ENCODE results near the gene PPP1R13B.

GRCh38 chr14:103702497-103703432, 144.6 kb downstream of the PPP1R13B start:
- TF ChIP-seq, protein P1, sequence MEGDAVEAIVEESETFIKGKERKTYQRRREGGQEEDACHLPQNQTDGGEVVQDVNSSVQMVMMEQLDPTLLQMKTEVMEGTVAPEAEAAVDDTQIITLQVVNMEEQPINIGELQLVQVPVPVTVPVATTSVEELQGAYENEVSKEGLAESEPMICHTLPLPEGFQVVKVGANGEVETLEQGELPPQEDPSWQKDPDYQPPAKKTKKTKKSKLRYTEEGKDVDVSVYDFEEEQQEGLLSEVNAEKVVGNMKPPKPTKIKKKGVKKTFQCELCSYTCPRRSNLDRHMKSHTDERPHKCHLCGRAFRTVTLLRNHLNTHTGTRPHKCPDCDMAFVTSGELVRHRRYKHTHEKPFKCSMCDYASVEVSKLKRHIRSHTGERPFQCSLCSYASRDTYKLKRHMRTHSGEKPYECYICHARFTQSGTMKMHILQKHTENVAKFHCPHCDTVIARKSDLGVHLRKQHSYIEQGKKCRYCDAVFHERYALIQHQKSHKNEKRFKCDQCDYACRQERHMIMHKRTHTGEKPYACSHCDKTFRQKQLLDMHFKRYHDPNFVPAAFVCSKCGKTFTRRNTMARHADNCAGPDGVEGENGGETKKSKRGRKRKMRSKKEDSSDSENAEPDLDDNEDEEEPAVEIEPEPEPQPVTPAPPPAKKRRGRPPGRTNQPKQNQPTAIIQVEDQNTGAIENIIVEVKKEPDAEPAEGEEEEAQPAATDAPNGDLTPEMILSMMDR (IDR thresholded peaks at IDR 0.05; ENCODE audit: low read depth, low read length), result no peak
- TF ChIP-seq POLR2A (IDR thresholded peaks at IDR 0.05; ENCODE audit: extremely low read depth, insufficient read length), result no peak

Data from NB4 (cell line).